Activated T-cell treated with anti-CD3 and anti-CD28 coated beads for 48 hours (primary cell): ENCODE measurements around the gene GGT1.
A peak's percentile ranks its signal among the peaks of the same experiment; 100 is the strongest.
"Not testable (repeated sequence)": the region's sequence is repeated elsewhere in the genome, so short reads cannot be mapped to it uniquely, and the experiment has no call there.

ENCODE experiments used
- DNase-seq: peaks from one replicate; pipeline ENCODE4 v3.0.0-alpha.2; 2020; ENCODE audit warnings: low read depth

The GGT1 gene

DNA sequence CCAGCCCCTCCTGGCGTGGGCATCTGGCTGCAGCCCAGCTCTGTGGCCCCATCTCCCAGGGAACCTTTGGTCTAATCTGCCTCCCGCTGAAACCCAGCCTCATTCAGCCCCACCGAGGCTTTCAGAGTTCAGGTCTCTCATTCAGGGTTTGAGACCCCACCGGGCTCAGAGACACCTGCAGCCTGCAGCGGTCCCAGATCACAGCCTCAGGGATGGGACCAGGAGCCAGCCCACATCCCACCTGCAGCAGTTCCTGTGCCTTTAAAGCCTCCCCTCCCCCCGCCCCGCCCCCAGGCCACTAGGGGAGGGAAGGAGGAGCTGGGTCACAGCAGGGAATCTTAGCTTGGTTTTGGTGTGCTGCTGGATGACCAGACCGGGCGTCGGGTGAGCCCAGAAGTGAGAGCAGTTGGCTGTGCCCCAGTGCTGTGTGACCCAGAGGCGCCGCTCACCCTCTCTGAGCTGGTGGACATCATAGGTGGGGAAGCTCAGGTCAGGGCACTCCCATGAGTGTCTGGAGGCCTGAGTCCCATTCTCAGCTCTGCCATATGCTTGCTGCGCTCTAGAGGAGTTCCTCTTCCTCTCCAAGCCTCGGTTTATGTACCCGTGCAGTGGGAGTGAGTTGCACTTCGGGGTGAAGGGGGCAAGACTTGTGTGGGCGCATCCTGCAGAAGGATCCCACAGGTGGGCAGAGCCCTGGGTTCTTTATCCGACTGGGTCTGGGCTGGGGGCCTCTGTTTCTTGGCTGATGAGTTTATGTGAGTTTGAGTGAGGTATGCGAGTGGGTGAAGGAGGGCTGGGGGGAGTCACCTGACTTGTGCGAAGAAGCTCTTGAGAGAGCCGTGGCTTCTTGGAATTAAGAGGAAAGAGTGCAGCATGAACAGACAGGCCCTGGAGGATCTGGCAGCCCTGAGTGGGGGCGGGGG is at the start of gene GGT1:
Gene GGT1 (plus strand): TSS at position 347 of the 923 bp plus-strand sequence. CDS start 7,889 bp downstream, outside the sequence.
- DNase-seq, result not testable (repeated sequence)

DNA sequence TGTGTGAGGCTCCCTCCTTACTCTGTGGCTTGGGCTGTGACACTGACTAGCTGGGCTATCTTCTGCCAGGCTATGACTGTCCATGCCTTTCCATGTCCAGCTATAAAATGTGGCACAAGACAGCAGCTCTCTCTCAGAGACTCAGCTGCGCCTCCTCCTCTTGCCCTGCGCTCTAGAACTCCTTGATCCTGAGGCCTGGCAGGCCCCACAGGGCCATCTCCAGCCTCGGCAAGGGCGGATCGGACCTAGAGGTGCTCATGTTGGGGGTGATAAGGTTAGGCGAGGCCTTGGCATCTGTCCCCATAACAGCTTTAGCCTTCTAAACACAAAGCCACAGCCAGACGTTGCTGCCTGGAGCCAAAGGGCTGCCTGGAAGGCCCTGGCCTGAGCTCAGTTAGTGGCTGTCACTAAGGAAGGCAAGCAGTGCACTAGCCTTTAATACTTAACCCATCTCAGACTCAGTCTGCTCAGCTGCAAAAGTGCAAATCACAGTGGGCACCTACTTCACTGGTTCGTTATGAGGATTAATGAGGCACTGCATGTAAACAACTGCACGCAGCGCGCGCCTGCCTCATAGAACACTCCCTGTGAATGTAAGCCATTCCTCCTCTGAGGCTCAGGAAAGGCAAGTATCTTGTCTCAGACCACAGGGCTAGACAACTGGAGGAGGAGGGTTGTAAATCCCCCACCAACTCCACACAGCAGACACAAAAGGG is 49.2 kb upstream of the GGT1 start:
- DNase-seq, result no peak

DNA sequence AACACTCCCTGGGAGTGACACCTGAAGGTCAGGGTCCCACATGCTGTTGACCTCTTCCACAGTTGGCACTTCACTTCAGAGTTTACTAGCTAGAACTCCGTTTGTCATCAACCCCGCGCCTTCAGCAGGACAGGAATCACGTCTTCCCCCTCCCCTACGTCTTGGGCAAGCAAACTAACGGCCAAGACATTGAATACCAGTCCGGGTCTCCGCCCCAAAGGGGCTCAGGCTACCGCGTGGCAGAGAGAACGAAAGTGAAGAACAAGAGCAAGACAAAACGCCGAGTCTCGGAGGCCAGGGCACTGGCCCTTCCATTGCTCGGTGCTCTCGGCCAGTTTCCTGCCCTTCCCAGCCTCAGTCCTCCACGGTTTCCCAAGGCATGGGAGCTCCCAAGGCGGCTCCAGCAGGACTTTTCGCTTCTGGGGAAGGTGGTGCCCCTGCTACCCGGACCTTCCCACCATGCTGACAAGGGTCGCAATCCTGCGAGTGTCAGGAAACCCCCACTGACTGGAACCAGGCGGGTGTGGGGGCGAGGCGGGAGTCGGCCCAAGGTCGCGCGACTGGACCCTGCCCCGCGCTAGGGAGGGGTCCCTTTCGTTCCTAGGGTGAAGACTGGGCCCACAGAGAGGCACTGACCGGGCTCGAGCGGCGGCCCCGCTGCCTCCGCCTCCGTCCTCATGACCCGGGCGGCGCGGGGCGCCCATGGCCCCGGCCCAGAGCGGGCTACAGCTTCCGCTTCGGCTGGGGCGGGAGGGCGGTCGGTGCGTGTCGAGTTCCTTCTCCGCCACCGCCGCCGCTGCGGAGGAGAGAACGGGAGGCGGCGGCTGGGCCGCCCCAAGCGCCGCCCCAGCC is 48.5 kb upstream of the GGT1 start, which contains the start of gene GUCD1:
Gene GUCD1 (minus strand): TSS at position 826 of the 852 bp plus-strand sequence. CDS start 147 bp downstream, at position 679.
- peak; percentile 12 for DNase-seq

DNA sequence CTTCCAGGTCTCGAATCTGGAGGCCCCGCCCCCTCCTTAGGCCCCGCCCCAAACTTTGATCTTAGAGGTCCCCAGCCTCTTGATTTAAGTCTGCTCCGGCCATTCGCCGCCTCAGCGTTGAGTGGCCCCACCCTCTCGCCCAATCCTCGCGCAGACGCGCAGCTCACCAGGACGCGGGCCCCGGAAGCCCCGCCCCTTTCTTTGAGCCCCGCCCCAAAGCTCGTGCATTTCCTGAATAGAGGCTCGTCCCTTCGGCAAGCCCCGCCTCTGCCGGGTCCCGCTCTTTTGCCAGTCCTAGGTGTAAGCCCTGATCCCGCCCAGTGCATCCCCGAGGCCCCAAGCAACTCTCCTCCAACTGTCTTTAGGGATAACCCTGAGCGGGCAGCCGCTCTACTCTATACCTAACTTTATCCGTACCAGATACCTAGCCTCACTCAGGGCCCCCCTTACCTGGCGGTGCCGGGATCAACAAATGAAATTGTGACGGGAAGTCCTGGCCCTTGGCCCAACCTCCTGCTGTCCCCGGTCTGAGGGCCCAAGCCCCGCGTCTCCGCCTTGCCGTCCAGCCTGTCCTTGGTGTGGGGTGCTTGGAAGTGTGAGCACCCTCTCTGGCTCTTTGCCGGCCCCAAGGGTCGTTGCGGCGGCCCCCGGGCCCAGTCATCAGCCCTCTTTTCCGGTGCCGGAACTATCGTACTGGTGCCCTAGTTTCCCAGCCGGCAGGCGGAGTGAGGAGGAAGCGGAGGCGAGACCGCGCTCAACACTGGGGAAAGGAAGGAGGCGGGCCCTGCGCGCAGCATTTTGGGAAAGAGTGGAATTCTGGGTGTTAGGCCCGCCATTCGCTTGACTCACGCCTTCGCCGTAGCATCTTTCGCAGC is 47.6 kb upstream of the GGT1 start, which contains the start of gene SNRPD3:
Gene SNRPD3 (plus strand): TSS at position 835 of the 875 bp plus-strand sequence. CDS start 1,676 bp downstream, outside the sequence.
- DNase-seq, result peak; percentile 100

- no peak for DNase-seq
Observed at GRCh38 chr22:24559471-24559870, 43.5 kb upstream of the GGT1 start.

- no peak for DNase-seq
Observed at GRCh38 chr22:24563246-24563645, 39.7 kb upstream of the GGT1 start.

DNA sequence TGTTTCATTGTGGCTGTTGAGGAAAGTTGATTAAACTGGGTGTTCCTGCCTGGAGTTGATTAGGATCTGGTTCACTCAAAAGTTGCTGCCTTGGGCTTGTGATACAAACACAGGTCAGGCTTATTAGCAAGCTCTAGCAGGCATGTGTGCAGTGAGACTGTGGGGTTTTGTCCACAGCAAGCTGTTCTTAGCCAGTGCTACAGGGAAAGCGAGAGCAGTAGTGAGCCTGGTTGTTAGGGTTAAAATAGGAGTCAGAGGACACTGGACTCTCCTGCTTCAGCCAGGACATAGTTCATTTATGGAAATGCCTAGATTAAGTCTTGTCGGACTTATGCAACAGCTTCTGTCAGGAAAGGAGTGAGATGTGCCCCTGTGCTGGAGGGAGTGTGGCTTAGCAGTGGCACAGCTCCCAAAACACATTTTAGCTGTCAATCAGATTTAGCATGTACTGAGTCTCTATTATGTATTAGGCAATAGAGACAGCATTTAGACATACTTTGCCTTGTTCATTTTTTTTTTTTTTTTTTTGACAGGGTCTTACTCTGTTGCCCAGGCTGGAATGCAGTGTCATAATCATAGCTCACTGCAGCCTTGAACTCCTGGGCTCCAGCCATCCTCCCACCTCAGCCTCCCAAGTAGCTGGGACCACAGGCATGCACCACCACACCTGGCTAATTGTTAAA is 38.5 kb upstream of the GGT1 start:
- no peak for DNase-seq

GRCh38 chr22:24565077-24565476 is 37.9 kb upstream of the GGT1 start:
- DNase-seq, result no peak

- no peak for DNase-seq
Observed at GRCh38 chr22:24566899-24567511, 36.0 kb upstream of the GGT1 start.

DNA sequence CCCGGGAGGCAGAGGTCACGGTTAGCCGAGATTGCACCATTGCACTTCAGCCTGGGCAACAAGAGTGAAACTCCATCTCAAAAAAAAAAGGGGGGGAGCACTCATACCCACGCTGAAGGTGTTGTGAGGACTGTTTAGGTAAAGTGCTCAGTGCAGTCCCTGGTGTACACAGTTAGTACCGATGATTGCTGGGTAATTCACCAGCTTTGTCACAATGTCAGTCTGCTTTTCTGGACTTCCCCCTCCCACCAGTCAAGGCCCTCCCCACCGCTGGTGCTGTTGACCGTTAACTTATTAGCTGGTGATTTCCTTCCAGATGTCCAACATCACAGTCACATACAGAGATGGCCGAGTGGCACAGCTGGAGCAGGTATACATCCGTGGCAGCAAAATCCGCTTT is 35.3 kb upstream of the GGT1 start:
- DNase-seq, result no peak

GRCh38 chr22:24571266-24571665 is 31.7 kb upstream of the GGT1 start:
- DNase-seq, result no peak

DNA sequence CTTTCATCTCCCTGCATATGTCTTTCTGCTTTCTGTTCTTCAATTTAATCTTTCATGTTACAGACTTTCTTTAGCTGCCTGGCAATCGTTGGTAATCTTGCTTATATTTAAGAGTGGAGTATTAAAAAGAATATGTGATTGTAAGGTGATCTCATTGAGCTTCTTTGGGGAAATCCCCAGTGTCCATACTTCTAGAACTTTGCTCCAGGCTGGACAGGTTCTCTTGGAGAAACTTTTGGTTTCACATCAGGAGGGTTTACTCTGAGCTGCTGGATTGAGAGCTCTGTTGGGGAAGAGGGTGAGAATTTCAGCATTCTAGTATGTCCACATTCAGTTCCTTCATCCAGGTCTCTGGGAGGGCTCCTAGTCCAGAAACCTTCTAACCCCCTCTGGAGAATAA is 26.2 kb upstream of the GGT1 start:
- no peak for DNase-seq

DNA sequence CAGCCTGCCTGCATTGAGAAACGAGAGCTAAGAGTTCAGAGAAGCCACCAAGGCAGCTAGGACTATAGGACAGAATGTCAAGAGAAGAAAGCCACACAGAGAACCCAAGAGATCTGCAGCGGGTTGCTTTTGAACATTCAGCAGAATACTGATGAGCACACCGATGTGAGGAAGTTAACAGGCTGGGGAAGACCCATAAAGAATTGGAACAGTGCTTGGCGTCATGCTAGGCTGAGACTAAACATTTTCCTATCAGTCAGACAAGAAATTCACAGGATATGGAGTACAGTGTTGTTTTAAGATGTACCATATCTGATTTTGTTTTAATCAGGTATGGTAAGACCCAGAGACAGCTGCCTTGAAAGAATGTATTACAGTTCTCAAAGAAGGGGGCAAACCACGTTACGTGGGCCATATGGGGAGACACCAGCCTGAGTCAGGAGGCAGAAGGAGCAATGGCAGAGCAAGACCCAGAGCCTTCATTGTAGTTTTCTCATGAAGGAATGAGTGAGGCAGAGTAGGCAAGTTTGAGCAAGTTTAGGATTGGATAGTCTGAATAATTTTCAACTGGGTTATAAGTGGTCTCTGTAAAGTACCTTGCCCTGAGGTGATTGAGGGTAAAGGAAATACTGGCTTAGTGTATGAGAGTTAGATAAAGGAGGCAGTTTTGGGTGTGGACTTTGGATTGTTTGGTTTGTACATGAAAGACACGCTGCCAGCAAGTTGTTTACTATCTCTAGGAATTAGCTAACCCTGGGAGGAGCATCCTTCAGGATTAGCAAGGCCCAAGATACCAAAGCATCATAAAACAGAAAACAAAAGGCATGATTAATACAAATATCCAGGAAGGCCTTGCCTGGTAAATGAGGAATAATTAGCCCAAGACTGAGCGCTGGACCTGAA is 24.4 kb upstream of the GGT1 start:
- no peak for DNase-seq

DNA sequence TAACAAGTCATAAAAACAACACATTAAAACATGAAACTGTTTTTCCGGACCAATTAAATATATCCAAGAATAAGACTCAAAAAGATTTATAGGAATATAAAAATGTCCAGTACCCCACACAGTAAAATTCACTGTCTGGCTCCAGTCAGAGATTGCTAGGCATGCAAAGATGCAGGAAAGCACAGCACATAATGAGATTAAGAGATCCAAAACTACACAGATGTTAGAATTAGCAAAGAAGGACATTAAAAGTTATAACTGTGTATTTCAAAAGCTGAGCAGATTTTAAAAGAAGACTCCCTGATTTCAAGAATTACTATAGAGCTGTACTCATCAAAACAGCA is 23.8 kb upstream of the GGT1 start:
- DNase-seq, result no peak

DNA sequence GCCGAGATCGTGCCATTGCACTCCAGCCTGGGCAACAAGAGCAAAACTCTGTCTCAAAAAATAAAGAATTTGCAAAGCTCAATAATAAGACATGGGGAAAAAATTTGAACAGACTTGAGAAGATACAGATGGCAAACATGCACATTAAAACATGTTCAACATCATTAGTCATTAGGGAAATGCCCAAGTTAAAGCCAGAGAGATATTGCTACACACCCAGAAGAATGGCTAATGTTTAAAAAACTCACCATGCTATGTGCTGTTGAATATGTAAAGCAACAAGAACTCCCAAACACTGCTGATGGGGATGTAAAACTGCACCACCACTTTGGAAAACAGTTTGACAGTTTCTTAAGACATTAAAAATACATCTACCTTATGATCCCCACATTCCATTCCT is 22.7 kb upstream of the GGT1 start:
- no peak for DNase-seq

- DNase-seq, result no peak
Observed at GRCh38 chr22:24582056-24582814, 20.8 kb upstream of the GGT1 start.

GRCh38 chr22:24583221-24584165 is 19.5 kb upstream of the GGT1 start:
- no peak for DNase-seq
